Erythroblast (primary cell): Measurements from ENCODE around the gene L2HGDH.

Experiments used
- DNase-seq, 2 experiments: peaks; one replicate each; lab custom pipeline; 2025; lab: John Stamatoyannopoulos, UW
- GATA1 ChIP-seq: IDR thresholded peaks from 2 replicates; pipeline ENCODE4 v1.6.1; 2011; ENCODE audit warnings: low read depth, mild to moderate bottlenecking, control low read depth, low read length, moderate library complexity
- POLR2A ChIP-seq: IDR thresholded peaks from 2 replicates; pipeline ENCODE4 v1.6.1; 2011; ENCODE audit warnings: mild to moderate bottlenecking, low read length

The L2HGDH gene

DNA sequence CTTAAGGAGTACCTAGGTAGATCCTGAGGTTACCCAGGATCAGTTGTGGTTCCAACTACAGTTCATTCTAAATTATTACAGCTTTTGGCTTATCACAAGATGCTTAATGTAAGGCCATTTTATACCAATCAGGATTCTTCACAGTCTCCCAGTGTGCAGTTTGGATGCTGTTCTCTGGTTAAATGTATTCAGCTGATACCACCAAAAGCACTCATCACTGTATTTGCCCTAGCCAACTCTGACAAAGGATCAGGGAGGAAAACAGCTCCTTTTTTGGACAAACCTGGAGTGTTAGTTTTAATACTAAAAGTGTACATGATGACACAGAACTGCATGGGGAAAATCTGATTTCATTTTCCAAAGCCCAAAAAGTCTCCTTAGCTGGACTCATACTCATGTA lies 19.6 kb upstream of the L2HGDH start:
- DNase-seq, result no peak
- TF ChIP-seq GATA1, result no peak
- TF ChIP-seq POLR2A, result no peak

- TF ChIP-seq GATA1 (no peak), POLR2A (peak; percentile 80)
- peak; percentile 92 to 93 for DNase-seq
Measured at GRCh38 chr14:50321009-50321660, 9.1 kb upstream of the L2HGDH start.

DNA sequence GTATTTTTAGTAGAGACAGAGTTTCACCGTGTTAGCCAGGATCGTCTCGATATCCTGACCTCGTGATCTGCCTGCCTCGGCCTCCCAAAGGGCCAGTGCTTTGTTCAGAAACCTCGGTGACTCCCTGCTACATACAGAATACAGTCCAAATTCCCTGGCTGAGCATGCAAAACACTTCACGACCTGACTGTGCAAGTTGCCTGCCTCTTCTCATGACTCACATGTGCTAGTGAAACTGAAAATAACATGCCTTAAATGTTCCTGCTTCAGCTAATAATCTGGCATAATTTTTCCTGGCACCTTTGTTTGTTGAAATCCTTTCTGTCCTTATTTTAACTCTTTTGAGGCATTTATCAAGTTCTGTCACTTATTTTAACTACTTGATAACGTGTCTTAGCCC lies 8.3 kb upstream of the L2HGDH start:
- TF ChIP-seq GATA1 (no peak), POLR2A (no peak)
- peak; percentile 16 to 66 for DNase-seq

- TF ChIP-seq POLR2A, result no peak
- TF ChIP-seq GATA1, result no peak
- DNase-seq, result peak in 1 of 2 experiments; percentile 50
Measured at GRCh38 chr14:50319721-50320120, 7.7 kb upstream of the L2HGDH start.

DNA sequence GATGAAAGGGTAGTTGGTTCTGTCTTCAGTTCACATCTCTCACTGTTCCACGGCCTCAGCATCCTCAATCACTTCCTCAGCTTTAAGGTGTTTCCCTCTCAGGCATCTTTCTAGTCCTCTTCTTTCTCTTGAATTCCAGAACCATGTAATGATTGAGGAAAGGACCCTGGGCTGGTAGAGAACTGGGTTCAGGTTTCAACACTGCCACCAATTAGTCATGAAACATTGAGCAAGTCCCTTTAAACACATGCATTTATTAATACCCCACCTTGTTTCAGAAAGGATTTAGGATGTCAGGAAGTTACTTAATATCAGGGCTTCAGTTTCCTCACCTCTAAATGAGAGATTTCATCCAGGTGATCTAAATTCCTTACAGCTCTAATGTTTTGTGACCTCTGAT lies 7.3 kb upstream of the L2HGDH start:
- peak in 1 of 2 experiments; percentile 38 for DNase-seq

DNA sequence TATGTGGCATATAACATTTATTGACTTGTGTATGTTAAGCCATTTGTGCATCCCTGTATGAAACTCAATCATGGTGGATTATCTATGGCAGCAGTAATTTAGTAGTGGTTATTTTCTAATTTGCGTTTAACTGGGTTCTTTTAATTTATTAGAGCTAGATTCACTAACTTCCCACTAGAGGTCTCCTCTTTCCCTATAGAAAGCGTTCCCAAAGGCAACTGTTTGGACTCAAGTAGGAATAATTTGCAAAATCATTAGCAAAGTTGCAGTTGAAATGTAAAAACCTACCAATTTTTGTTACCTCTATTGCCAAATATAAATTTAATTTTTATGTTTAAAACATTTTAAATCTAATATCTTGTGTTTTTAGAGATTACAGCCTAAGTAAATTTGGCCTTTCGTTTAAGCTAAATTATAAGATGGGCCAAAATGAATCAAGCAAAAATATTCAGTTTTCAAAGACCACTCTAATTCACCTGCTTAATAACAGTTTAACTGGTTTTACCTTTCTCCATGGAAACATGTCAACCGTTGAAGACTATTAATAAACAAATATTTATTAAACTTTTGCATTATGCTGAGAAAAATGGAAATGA lies 6.1 kb upstream of the L2HGDH start:
- peak; percentile 30 to 60 for DNase-seq
- TF ChIP-seq GATA1, result no peak
- no peak for TF ChIP-seq POLR2A

More for the DNA sequence above, 7.3 kb upstream of the L2HGDH start:
- no peak for TF ChIP-seq POLR2A
- no peak for TF ChIP-seq GATA1

DNA sequence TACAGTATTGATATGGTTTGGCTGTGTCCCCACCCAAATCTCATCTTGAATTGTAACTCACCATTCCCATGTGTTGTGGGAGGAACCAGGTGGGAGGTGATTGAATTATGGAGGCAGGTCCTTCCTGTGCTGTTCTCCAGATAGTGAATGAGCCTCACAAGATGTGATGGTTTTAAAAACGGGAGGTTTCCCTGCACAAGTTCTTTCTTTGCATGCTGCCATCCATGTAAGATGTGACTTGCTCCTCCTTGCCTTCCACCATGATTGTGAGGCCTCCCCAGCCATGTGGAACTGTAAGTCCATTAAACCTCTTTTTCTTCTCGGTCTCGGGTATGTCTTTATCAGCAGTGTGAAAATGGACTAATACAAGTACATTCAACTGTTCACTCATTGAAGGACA lies 2.1 kb upstream of the L2HGDH start:
- DNase-seq, result peak; percentile 31 to 50

DNA sequence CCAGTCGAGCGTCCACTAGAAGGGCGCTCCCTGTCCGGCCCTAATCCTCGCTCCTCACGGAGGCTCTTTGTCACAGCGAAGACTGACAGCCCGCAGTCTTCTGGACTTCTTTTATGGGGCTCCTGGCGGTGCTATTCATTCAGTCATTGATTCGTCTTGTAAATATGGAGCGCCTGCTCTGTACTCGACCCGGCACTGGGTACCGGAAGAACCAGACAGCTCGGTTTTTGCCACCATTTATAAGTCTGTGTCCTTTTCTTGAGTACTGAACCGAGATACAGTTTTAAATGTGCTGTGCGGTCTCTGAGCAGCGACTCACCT lies 665 bp upstream of the L2HGDH start:
- no peak for DNase-seq
- TF ChIP-seq GATA1 (no peak), POLR2A (no peak)

DNA sequence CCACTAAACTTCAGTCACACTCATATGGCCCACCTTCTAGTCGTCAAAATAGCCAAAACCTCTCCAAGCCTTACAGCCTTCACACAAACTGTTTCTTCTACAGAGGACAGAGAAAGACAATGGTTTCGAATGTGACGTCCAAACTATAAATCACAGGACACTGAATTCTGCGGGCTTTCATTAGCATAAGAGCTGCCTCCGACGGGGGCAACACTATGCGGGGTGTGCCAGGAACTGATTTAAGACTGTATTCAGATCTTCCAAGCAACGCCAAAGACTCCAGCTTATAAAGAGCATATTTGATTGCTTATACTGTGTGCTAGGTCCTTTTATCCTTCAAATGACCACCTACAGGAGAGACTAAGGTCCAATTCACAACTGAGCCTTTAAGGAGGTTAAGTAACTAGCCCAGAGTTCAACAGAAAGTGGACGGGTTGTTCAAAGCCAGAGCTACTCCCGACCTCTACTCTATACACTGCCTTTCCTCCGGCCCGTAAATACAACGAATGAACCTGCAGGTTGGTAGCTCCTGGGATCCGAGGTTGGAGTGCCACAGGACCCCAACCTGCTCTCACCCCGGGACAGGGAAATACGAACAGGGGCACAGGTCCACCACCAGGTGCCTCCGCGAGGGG lies 575 bp downstream of the L2HGDH start:
- DNase-seq, result peak in 1 of 2 experiments; percentile 44
- no peak for TF ChIP-seq GATA1
- TF ChIP-seq POLR2A, result no peak

- no peak for TF ChIP-seq POLR2A
- no peak for TF ChIP-seq GATA1
- no peak for DNase-seq
Measured at GRCh38 chr14:50310445-50310844, 1.6 kb downstream of the L2HGDH start.

- no peak for TF ChIP-seq GATA1
- TF ChIP-seq POLR2A, result no peak
- peak in 1 of 2 experiments; percentile 21 for DNase-seq
Measured at GRCh38 chr14:50308363-50308915, 3.6 kb downstream of the L2HGDH start.

DNA sequence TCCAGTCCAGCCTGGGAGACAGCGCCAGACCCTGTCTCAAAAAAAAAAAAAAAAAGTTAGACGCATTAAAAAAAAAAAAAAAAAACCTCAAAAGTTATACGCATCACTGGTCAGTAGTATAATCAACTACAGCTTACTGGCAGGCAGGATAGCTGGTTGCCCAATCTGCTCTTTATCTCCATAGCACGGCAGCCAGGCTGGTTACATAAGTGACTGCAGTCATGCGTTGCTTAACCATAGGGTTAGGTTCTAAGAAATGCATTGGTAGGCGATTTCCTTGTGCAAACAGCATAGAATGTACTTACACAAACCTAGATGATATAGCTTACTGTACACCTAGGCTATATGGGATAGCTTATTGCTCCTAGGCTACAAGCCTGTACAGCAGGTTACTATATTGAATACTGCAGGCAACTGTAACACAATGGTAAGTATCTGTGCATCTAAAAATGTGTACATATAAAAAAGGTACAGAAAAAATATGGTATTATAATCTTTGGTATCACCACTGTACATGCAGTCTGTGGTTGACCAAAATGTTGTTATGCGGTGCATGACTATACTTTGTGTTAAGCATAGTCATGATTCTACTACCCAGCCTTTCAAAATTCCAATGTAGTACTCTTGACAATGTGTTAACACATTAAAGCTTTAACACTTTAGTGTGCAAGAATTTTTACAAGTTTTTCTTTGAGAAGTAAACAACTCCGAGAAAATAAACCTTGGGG lies 8.1 kb downstream of the L2HGDH start:
- no peak for TF ChIP-seq GATA1
- TF ChIP-seq POLR2A, result no peak
- peak; percentile 92 to 95 for DNase-seq

DNA sequence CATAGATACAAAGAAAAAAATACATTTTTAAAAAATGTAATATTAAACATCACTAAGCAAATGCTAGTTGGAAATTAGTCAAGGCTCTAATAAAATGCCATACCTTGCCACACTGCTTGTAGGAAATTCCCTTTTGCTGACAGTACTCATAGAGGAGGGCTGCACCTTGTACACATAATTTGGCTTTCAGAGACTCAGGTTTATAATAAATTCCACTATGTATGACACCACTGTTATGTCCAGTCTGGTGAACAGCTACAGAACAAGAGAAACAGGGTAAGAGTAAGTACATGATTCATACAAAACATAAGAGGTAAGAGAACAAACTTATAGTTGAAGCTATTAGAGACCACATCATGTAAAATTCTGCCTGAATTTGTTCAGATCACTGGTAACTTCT lies 10.1 kb downstream of the L2HGDH start:
- no peak for DNase-seq
- TF ChIP-seq POLR2A (no peak), GATA1 (no peak)

DNA sequence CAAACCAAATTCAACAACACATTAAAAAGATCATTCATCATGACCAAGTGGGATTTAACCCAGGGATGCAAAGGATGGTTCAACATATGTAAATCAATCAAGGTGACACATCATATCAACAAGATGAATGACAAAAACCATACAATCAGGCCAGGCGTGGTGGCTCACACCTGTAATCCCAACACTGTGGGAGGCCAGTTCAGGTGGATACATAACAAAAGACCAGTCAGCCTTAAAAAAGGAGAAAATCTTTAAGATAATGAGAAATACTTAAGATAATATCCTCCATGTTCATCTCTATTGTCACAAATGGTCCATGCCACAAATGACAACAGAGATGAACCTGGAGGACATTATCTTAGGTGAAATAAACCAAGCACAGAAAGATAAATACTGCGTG lies 12.4 kb downstream of the L2HGDH start:
- no peak for DNase-seq
- TF ChIP-seq GATA1, result no peak
- TF ChIP-seq POLR2A, result no peak
